HepG2 (cell line): Measurements from ENCODE around the gene CRYGS. TPM values are rescaled to one million over a fixed set of nuclear protein-coding genes. Genes with fewer than 3 reads are reported as not detected.

Experiments
- ATAC-seq: fragments of 200-7000 bp; cut with Tn5 transposase; 3 replicates; pipeline ENCODE4 v1.9.1; 2020; ENCODE audit warnings: mild to moderate bottlenecking, moderate library complexity
- BruUV-seq: library from RNA; stranded (reverse); fragments of 400-500 nt; replicated peaks from 2 replicates; lab custom pipeline; 2021; lab: Mats Ljungman, UMichigan
- CTCF ChIA-PET: fragments of 300-600 bp; formaldehyde crosslinking; extraction: SDS; loops from one replicate; lab custom pipeline; 2021; ENCODE audit warnings: low total read pairs, inconsistent platforms, low intra/inter-chr PET ratio; lab: Yijun Ruan, JAX
- POLR2A ChIA-PET: fragments of 350-600 bp; sonication (Branson Sonifier 250); formaldehyde crosslinking; loops from one replicate; lab custom pipeline; 2020; ENCODE audit warnings: antibody characterized with exemption, inconsistent platforms; lab: Yijun Ruan, JAX
- DNase-seq: peaks from one replicate; pipeline ENCODE4 v3.0.0-alpha.2; 2015; ENCODE audit warnings: low spot score
- FAIRE-seq: peaks from 3 replicates; lab custom pipeline; 2011; peaks lifted over from hg19 to GRCh38; lab: Jason Lieb, UNC
- H2AFZ ChIP-seq: one replicate; pipeline ENCODE4 v1.6.1; 2011; ENCODE audit warnings: low read length, inconsistent platforms
- H3K27ac ChIP-seq: fragments of 300-600 bp; 3 replicates; pipeline ENCODE4 v1.8.0; 2011; ENCODE audit warnings: mixed run types, mild to moderate bottlenecking, mixed read lengths, low read length, inconsistent platforms; ENCODE audit not compliant: insufficient read depth; ENCODE audit errors: extremely low read length
- H3K27me3 ChIP-seq, 2 experiments: fragments of 200-600 bp in 1 of 2; 2 replicates in 1 of 2; 3 replicates in 1 of 2; pipeline versions ENCODE4 v1.6.0 to v1.8.0; 2011; ENCODE audit warnings: low read length in 2 of 2, mild to moderate bottlenecking in 2 of 2, moderate library complexity in 2 of 2, inconsistent platforms in 1 of 2; ENCODE audit not compliant: insufficient read depth in 2 of 2, control insufficient read depth in 1 of 2
- H3K36me3 ChIP-seq, 2 experiments: fragments of 200-600 bp in 1 of 2; replicated peaks in 1 of 2; 2 replicates in 1 of 2; 3 replicates in 1 of 2; pipeline versions ENCODE4 v1.5.1 to v1.8.0; 2011; ENCODE audit warnings: low read length in 2 of 2, inconsistent platforms in 1 of 2; ENCODE audit not compliant: insufficient read depth in 2 of 2, control insufficient read depth in 1 of 2
- H3K4me1 ChIP-seq: 2 replicates; pipeline ENCODE4 v1.5.1; 2012; ENCODE audit warnings: low read length, inconsistent platforms; ENCODE audit not compliant: insufficient read depth
- H3K4me2 ChIP-seq: 2 replicates; pipeline ENCODE4 v1.6.0; 2011; ENCODE audit warnings: low read depth, low read length, inconsistent platforms
- H3K4me3 ChIP-seq, 3 experiments: fragments of 200-600 bp in 1 of 3; sonication (generic), shearing (Covaris generic) in 1 of 3; replicated peaks in 1 of 3; 2 replicates each; pipeline ENCODE4 v1.5.1; 2011 to 2016; ENCODE audit warnings: low read length in 3 of 3, inconsistent platforms in 2 of 3, low read depth in 2 of 3, mild to moderate bottlenecking in 2 of 3, control low read depth in 1 of 3, mixed read lengths in 1 of 3; ENCODE audit not compliant: insufficient read depth in 1 of 3
- H3K79me2 ChIP-seq: one replicate; pipeline ENCODE4 v1.6.1; 2011; ENCODE audit warnings: low read length, inconsistent platforms; ENCODE audit not compliant: insufficient read depth
- H3K9ac ChIP-seq: 2 replicates; pipeline ENCODE4 v1.6.0; 2011; ENCODE audit warnings: mild to moderate bottlenecking, low read depth, low read length, inconsistent platforms; ENCODE audit not compliant: insufficient read depth
- H3K9me3 ChIP-seq: 2 replicates; pipeline ENCODE4 v1.5.1; 2012; ENCODE audit warnings: mild to moderate bottlenecking, low read length
- H4K20me1 ChIP-seq: 2 replicates; pipeline ENCODE4 v1.6.0; 2011; ENCODE audit warnings: inconsistent platforms, mild to moderate bottlenecking, low read length, moderate library complexity; ENCODE audit not compliant: insufficient read depth
- FOXO4 ChIP-seq: sonication (generic); formaldehyde crosslinking; conservative IDR thresholded peaks from 2 replicates; pipeline ENCODE4 v1.8.1; 2023; ENCODE audit warnings: missing genetic modification reagents
- HNRNPLL ChIP-seq: fragments of 200-400 bp; formaldehyde crosslinking; IDR thresholded peaks from 2 replicates; pipeline ENCODE4 v1.6.1; 2017; ENCODE audit warnings: mild to moderate bottlenecking, low read depth, low read length; ENCODE audit not compliant: poor library complexity, severe bottlenecking
- PAWR ChIP-seq: sonication (generic); formaldehyde crosslinking; IDR thresholded peaks from 2 replicates; pipeline ENCODE4 v1.4.0; 2020; ENCODE audit warnings: missing genetic modification reagents, mild to moderate bottlenecking, borderline replicate concordance
- SALL1 ChIP-seq: sonication (generic); formaldehyde crosslinking; IDR thresholded peaks from 2 replicates; pipeline ENCODE4 v1.8.0; 2022; ENCODE audit warnings: mild to moderate bottlenecking, missing genetic modification reagents
- SIX1 ChIP-seq: sonication (generic); formaldehyde crosslinking; IDR thresholded peaks from 2 replicates; pipeline ENCODE4 v1.4.0; 2020; ENCODE audit warnings: missing genetic modification reagents, borderline replicate concordance
- XRCC5 ChIP-seq: fragments of 200-400 bp; formaldehyde crosslinking; optimal IDR thresholded peaks from 2 replicates; pipeline ENCODE3; 2017; ENCODE audit warnings: mild to moderate bottlenecking, low read length
- ZGPAT ChIP-seq: IDR thresholded peaks from 2 replicates; pipeline ENCODE4 v1.6.1; 2016; ENCODE audit warnings: mild to moderate bottlenecking
- ZNF280D ChIP-seq: sonication (generic); formaldehyde crosslinking; IDR thresholded peaks from 2 replicates; pipeline ENCODE4 v1.5.1; 2020; ENCODE audit warnings: mild to moderate bottlenecking, missing genetic modification reagents
- ZNF343 ChIP-seq: sonication (generic); formaldehyde crosslinking; IDR thresholded peaks from 2 replicates; pipeline ENCODE4 v1.4.0; 2020; ENCODE audit warnings: mild to moderate bottlenecking, missing genetic modification reagents
- ZNF501 ChIP-seq: sonication (generic); formaldehyde crosslinking; IDR thresholded peaks from 2 replicates; pipeline ENCODE4 v1.5.1; 2020; ENCODE audit warnings: mild to moderate bottlenecking, moderate library complexity, missing genetic modification reagents
- ZNF660 ChIP-seq: sonication (generic); formaldehyde crosslinking; IDR thresholded peaks from 2 replicates; pipeline ENCODE4 v1.5.1; 2020; ENCODE audit warnings: mild to moderate bottlenecking, low read depth, missing genetic modification reagents, borderline replicate concordance
- ZNF761 ChIP-seq: sonication (generic); formaldehyde crosslinking; conservative IDR thresholded peaks from 2 replicates; pipeline ENCODE4 v1.4.0; 2020; ENCODE audit warnings: mild to moderate bottlenecking, missing genetic modification reagents
- ZNF770 ChIP-seq: sonication (generic); formaldehyde crosslinking; IDR thresholded peaks from 2 replicates; pipeline ENCODE4 v1.5.0; 2020; ENCODE audit warnings: mild to moderate bottlenecking, missing genetic modification reagents
- WGBS: methylation state at CpG from one replicate; pipeline ENCODE4 v1.1.6; 2017; ENCODE audit warnings: low lambda C conversion rate; 5-methylcytosine and 5-hydroxymethylcytosine counted together
- in situ Hi-C: cut with HindIII; loops from 2 replicates; pipeline ENCODE4 v1.10.0; 2017; ENCODE audit warnings: low pct_unique_long_range_greater_than_20kb; ENCODE audit not compliant: extremely low pct_ligation_motif_present
- intact Hi-C: fragments of 100-400 bp; cut with micrococcal nuclease; formaldehyde crosslinking; loops from one replicate; pipeline ENCODE4 v1.10.0; 2022; ENCODE audit not compliant: unreplicated experiment
- polyA plus RNA-seq, 8 experiments: library from polyadenylated mRNA; depleted of rRNA in 3 of 8; stranded (reverse) in 7 of 8; unstranded in 1 of 8; fragments of >200 nt; fragmentation: Illumina TruSeq in 4 of 8; extraction: Trizol in 4 of 8; gene quantifications; 2 replicates each; pipeline versions ENCODE4 v1.2.1 to v1.2.3, GENCODE V29; 2011 to 2016; ENCODE audit warnings: low read depth in 4 of 8, missing spikeins in 1 of 8, mixed read lengths in 1 of 8; ENCODE audit not compliant: insufficient read depth in 1 of 8
- total RNA-seq, 5 experiments: library from RNA; depleted of rRNA; stranded (reverse); fragments of >200 nt; fragmentation: Illumina TruSeq; extraction: Trizol; gene quantifications; 2 replicates each; pipeline ENCODE4 v1.2.3, GENCODE V29; 2016; ENCODE audit warnings: low read depth in 1 of 5

The CRYGS gene
- total and polyA plus RNA-seq, 2 of the 13 experiments (the other 11 are each of a cell fraction or from before 2014, with no cell fraction given): 2.1 to 6.7 TPM

- CTCF ChIA-PET: interaction anchor here (2.4 to 2.8 kb wide), 2 partner anchors 25 to 27 kb away, joined by 15 to 20 read pairs; no protein-coding TSS in a partner anchor
- no peaks in the 10 kb centered on the region for H3K27me3 ChIP-seq
- peak overlapping the region; percentile 70 for H3K4me2 ChIP-seq
- POLR2A ChIA-PET: interaction anchor here (0.6 to 24.0 kb wide), 6 partner anchors 20 to 193 kb away, joined by 3 to 854 read pairs (median 12); partner anchors contain the start of genes AHSG, DNAJB11, EIF4A2 and TBCCD1
- no peaks in the 10 kb centered on the region for H3K9me3 ChIP-seq
- H3K4me1 ChIP-seq: peaks cover 68% of the 10 kb centered on the region
- FAIRE-seq: peak; percentile 32
- peak overlapping the region; percentile 40; the same call in 1 of the 2 replicates for H3K9ac ChIP-seq
- H3K27ac ChIP-seq: peak overlapping the region; percentile 66
- H3K36me3 ChIP-seq: peaks cover 2 to 12% of the 10 kb centered on the region in 2 experiments; a peak in 4 of 5 replicates
- intact Hi-C loops (loop anchor here (1.0 to 2.0 kb wide), 2 partner anchors 25 to 163 kb away; no protein-coding TSS in a partner anchor), in situ Hi-C loops (no loop called here)
- ATAC-seq: peak; percentile 17; the same call in 1 of the 3 replicates
- BruUV-seq: no TSS peak
- DNase-seq: peak; percentile 69
- no peaks in the 10 kb centered on the region for H4K20me1 ChIP-seq
- no peak overlapping the region for H2AFZ ChIP-seq
- H3K79me2 ChIP-seq: no peaks in the 10 kb centered on the region
- WGBS: 24% methylated on average over 5 of the region's 5 CpGs
- peak overlapping the region in 1 of 3 experiments; percentile 17; a peak in 3 of 6 replicates for H3K4me3 ChIP-seq
- TF ChIP-seq ZNF280D (CRISPR knock-in tag) (0 out of 2 replicates have a peak, but pooled peaks have one; percentile 52), SALL1 (CRISPR knock-in tag) (peak; percentile 40; the same call in 1 of the 2 replicates), ZNF501 (CRISPR knock-in tag) (no peak), ZGPAT (CRISPR knock-in tag) (peak; percentile 49; the same call in 1 of the 2 replicates), FOXO4 (no peak), ZNF770 (CRISPR knock-in tag) (peak; percentile 86), HNRNPLL (no peak), ZNF761 (CRISPR knock-in tag) (no peak), ZNF343 (CRISPR knock-in tag) (no peak), PAWR (CRISPR knock-in tag) (no peak), ZNF660 (no peak), SIX1 (CRISPR knock-in tag) (peak; percentile 61; the same call in 1 of the 2 replicates), XRCC5 (no peak)
Observed at GRCh38 chr3:186589856-186590579, 45.8 kb upstream of the CRYGS start.
